ENCODE data around the gene SPRY1.

SPRY1 gene

GRCh38 chr4:123446865-123447474 lies 50.4 kb downstream of the SPRY1 start:
- FAIRE-seq: no peak

GRCh38 chr4:123449362-123449761 lies 52.8 kb downstream of the SPRY1 start:
- no peak for FAIRE-seq

- FAIRE-seq: no peak
These were observed 53.2 kb downstream of the SPRY1 start for GRCh38 chr4:123449780-123450179.

- no peak for FAIRE-seq
These were observed 53.8 kb downstream of the SPRY1 start for GRCh38 chr4:123450393-123450792.

- FAIRE-seq: peak; percentile 91
These were observed 56.0 kb downstream of the SPRY1 start for GRCh38 chr4:123452616-123453015.

- FAIRE-seq: no peak
These were observed 56.6 kb downstream of the SPRY1 start for GRCh38 chr4:123453061-123453680.
